Thoracic aorta (tissue), 2 donors: ENCODE results near the gene CPT1C. TPM values are rescaled to one million over a fixed set of nuclear protein-coding genes. Genes with fewer than 3 reads are reported as not detected.

Experiments used
- ATAC-seq: fragments of 150-250 bp; one replicate; pipeline ENCODE4 v1.8.0; 2017; ENCODE audit warnings: low read depth; ENCODE audit not compliant: insufficient number of reproducible peaks, low FRiP score
- DNase-seq: peaks from one replicate; pipeline ENCODE4 v3.0.0-alpha.2; 2020; ENCODE audit warnings: low spot score
- H3K27ac ChIP-seq, 2 donors: fragments of 200-600 bp; sonication (generic); 1 replicate in 1 of 2; 2 replicates in 1 of 2; pipeline ENCODE4 v1.5.1; 2016; ENCODE audit warnings: mild to moderate bottlenecking in 2 of 2, moderate library complexity in 2 of 2
- H3K27me3 ChIP-seq: fragments of 200-600 bp; sonication (generic); replicated peaks from 2 replicates; pipeline ENCODE4 v1.6.0; 2016; ENCODE audit warnings: mild to moderate bottlenecking; ENCODE audit not compliant: insufficient read depth
- H3K36me3 ChIP-seq: fragments of 200-600 bp; sonication (generic); one replicate; pipeline ENCODE4 v1.5.1; 2016
- H3K4me1 ChIP-seq, 2 donors: fragments of 200-600 bp; sonication (generic); 1 replicate in 1 of 2; 2 replicates in 1 of 2; pipeline versions ENCODE4 v1.5.1 to v1.6.0; 2016; ENCODE audit warnings: low read depth in 2 of 2, mild to moderate bottlenecking in 1 of 2; ENCODE audit not compliant: control insufficient read depth in 1 of 2
- H3K4me3 ChIP-seq: fragments of 200-600 bp; sonication (generic); 2 replicates; pipeline ENCODE4 v1.5.1; 2016; ENCODE audit warnings: mild to moderate bottlenecking
- H3K9me3 ChIP-seq: fragments of 200-600 bp; sonication (generic); 2 replicates; pipeline ENCODE4 v1.5.1; 2016
- CTCF ChIP-seq: fragments of 200-600 bp; sonication (generic); IDR thresholded peaks from one replicate; pipeline ENCODE4 v1.5.1; 2019; ENCODE audit warnings: antibody characterized with exemption
- total RNA-seq, 2 donors: library from RNA; depleted of rRNA; stranded (reverse); fragments of >200 nt; gene quantifications; one replicate each; pipeline versions ENCODE4 v1.1.0 to v1.2.3, GENCODE V29; 2016

The CPT1C gene
- total RNA-seq, 2 donors from 2014 or later: 2.5 to 3.9 TPM

GRCh38 chr19:49684983-49685553 is 5.8 kb upstream of the CPT1C start:
- Histone ChIP-seq H3K27ac (no peak overlapping the region), H3K4me3 (no peak overlapping the region), H3K4me1 (peaks cover 15 to 21% of the 10 kb centered on the region in 2 donors), H3K9me3 (no peaks in the 10 kb centered on the region), H3K36me3 (peaks cover 44% of the 10 kb centered on the region), H3K27me3 (no peaks in the 10 kb centered on the region)
- DNase-seq (no peak), ATAC-seq (no peak)
- TF ChIP-seq CTCF: no peak

- no peak for DNase-seq
- Histone ChIP-seq H3K9me3 (no peaks in the 10 kb centered on the region), H3K27ac (no peak overlapping the region), H3K27me3 (no peaks in the 10 kb centered on the region), H3K36me3 (peaks cover 44% of the 10 kb centered on the region), H3K4me1 (peaks cover 7 to 21% of the 10 kb centered on the region in 2 donors), H3K4me3 (no peak overlapping the region)
- no peak for TF ChIP-seq CTCF
- ATAC-seq: no peak
These were observed 5.0 kb upstream of the CPT1C start for GRCh38 chr19:49685845-49686332.

GRCh38 chr19:49686503-49687088 is 4.3 kb upstream of the CPT1C start:
- no peak for TF ChIP-seq CTCF
- Histone ChIP-seq H3K27me3 (no peaks in the 10 kb centered on the region), H3K36me3 (peaks cover 42% of the 10 kb centered on the region), H3K4me1 (peaks cover 4 to 25% of the 10 kb centered on the region in 2 donors), H3K9me3 (no peaks in the 10 kb centered on the region), H3K4me3 (no peak overlapping the region), H3K27ac (no peak overlapping the region)
- no peak for DNase-seq
- ATAC-seq: no peak

- no peak for TF ChIP-seq CTCF
- no peak for ATAC-seq
- Histone ChIP-seq H3K27me3 (no peaks in the 10 kb centered on the region), H3K36me3 (peaks cover 36% of the 10 kb centered on the region), H3K27ac (no peak overlapping the region), H3K4me3 (no peak overlapping the region), H3K9me3 (no peaks in the 10 kb centered on the region), H3K4me1 (peaks cover 4 to 28% of the 10 kb centered on the region in 2 donors)
- DNase-seq: no peak
These were observed 3.8 kb upstream of the CPT1C start for GRCh38 chr19:49687150-49687549.

- H3K4me3 ChIP-seq: no peak overlapping the region
These were observed 3.2 kb upstream of the CPT1C start for GRCh38 chr19:49687566-49688316.

More at GRCh38 chr19:49687566-49688316, 3.2 kb upstream of the CPT1C start:
- no peak for ATAC-seq
- TF ChIP-seq CTCF: no peak
- DNase-seq: no peak
- Histone ChIP-seq H3K36me3 (peaks cover 30% of the 10 kb centered on the region), H3K9me3 (no peaks in the 10 kb centered on the region), H3K4me1 (peaks cover 4 to 28% of the 10 kb centered on the region in 2 donors), H3K27ac (no peak overlapping the region), H3K27me3 (no peaks in the 10 kb centered on the region)
